Activated naive CD8-positive, alpha-beta T cell treated with anti-CD3 and anti-CD28 coated beads, Interleukin-2, amount 10 ng/mL, durations not matched to agents 7 days and 5 days (primary cell): ENCODE results near the gene KIF25. TPM values are rescaled to one million over a fixed set of nuclear protein-coding genes. Genes with fewer than 3 reads are reported as not detected.

Experiments used
- ATAC-seq: fragments of 150-1000 bp; cut with Tn5 transposase; one replicate; pipeline ENCODE4 v1.10.0; 2021; ENCODE audit warnings: low read depth, moderate library complexity
- POLR2A ChIA-PET: fragments of 350-600 bp; sonication (Branson Sonifier 250); formaldehyde crosslinking; loops from one replicate; lab custom pipeline; 2021; ENCODE audit warnings: antibody characterized with exemption; lab: Charles Lee
- DNase-seq: peaks from one replicate; pipeline ENCODE4 v3.0.0; 2021
- H3K27ac Mint-ChIP-seq: one replicate; pipeline ENCODE4 v1.8.0; 2022; ENCODE audit warnings: mild to moderate bottlenecking, mixed read lengths
- H3K27me3 Mint-ChIP-seq: one replicate; pipeline ENCODE4 v1.8.0; 2022; ENCODE audit warnings: mild to moderate bottlenecking, moderate library complexity, mixed read lengths
- H3K36me3 Mint-ChIP-seq: one replicate; pipeline ENCODE4 v1.8.0; 2021; ENCODE audit warnings: mild to moderate bottlenecking, mixed read lengths
- H3K4me1 Mint-ChIP-seq: one replicate; pipeline ENCODE4 v1.8.0; 2021; ENCODE audit warnings: mixed read lengths
- H3K4me3 Mint-ChIP-seq: one replicate; pipeline ENCODE4 v1.8.0; 2022; ENCODE audit warnings: mild to moderate bottlenecking, moderate library complexity, mixed read lengths
- H3K9me3 Mint-ChIP-seq: one replicate; pipeline ENCODE4 v1.8.0; 2021; ENCODE audit warnings: mixed read lengths
- total RNA-seq, 2 experiments: library from RNA; stranded (reverse); gene quantifications; one replicate each; pipeline ENCODE4 v1.2.3, GENCODE V29; 2021

The KIF25 gene
- total RNA-seq, 2 experiments from 2014 or later: not detected

DNA sequence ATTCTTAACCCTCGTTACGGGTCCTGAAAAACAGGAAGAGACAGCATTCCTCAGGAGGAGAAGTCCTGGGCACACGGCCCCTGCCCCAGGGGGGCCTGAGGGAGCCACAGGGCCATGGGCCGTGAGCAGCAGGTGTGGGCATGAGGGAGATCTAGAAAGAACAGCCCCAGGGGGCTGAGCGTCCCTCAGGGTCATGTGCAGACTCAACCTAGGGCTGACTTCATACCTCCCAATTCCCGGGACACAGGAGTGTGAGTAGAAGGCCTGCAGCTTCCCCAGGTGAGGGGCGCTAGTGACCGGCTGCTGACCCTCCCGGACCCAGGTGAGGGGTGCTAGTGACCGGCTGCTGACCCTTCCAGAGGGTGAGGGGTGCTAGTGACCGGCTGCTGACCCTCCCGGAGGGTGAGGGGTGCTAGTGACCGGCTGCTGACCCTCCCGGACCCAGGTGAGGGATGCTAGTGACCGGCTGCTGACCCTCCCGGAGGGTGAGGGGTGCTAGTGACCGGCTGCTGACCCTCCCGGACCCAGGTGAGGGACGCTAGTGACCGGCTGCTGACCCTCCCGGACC lies 46.5 kb downstream of the KIF25 start:
- POLR2A ChIA-PET: no interaction called here
- H3K9me3 Mint-ChIP-seq: no peaks in the 10 kb centered on the region
- no peak for DNase-seq
- H3K36me3 Mint-ChIP-seq: no peaks in the 10 kb centered on the region
- no peak for ATAC-seq
- no peaks in the 10 kb centered on the region for H3K27me3 Mint-ChIP-seq
- H3K4me1 Mint-ChIP-seq: no peaks in the 10 kb centered on the region
- H3K27ac Mint-ChIP-seq: no peak overlapping the region
- no peak overlapping the region for H3K4me3 Mint-ChIP-seq

- POLR2A ChIA-PET: no interaction called here
- H3K36me3 Mint-ChIP-seq: no peaks in the 10 kb centered on the region
- no peaks in the 10 kb centered on the region for H3K4me1 Mint-ChIP-seq
- H3K9me3 Mint-ChIP-seq: no peaks in the 10 kb centered on the region
- H3K27me3 Mint-ChIP-seq: no peaks in the 10 kb centered on the region
- ATAC-seq (no peak), DNase-seq (no peak)
- H3K27ac Mint-ChIP-seq: no peak overlapping the region
- no peak overlapping the region for H3K4me3 Mint-ChIP-seq
These were observed 47.2 kb downstream of the KIF25 start for GRCh38 chr6:168044521-168045130.

DNA sequence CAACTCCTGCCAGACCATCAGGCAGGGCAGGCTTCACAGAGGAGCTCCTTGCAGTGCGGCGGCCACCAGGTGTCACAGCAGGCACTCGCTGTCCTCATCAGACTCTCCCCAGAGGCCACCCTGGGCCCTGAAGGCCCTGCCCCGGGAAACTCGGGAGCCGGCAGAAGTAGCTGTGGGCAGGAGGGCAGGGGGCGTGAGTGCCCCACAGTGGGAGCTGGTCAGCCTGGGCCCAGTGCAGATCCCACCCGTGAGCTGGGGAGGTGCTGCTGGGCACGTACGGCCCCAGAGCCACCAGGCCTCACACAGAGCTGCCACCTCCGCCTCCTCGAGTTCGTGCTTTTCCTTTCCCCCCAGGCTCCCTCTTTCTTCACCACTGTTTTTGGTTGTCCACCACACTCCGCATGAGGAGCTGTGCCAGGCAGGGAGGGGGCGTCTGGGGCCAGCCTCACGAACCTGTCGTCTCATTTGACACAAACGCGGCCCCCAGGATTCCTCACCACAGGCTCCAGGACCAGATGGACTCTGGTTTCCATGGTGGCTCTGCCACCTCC lies 47.7 kb downstream of the KIF25 start:
- Mint-ChIP-seq H3K27me3 (no peaks in the 10 kb centered on the region), H3K4me3 (no peak overlapping the region), H3K9me3 (no peaks in the 10 kb centered on the region), H3K27ac (no peak overlapping the region), H3K4me1 (no peaks in the 10 kb centered on the region), H3K36me3 (no peaks in the 10 kb centered on the region)
- DNase-seq: no peak
- no peak for ATAC-seq
- POLR2A ChIA-PET: no interaction called here

DNA sequence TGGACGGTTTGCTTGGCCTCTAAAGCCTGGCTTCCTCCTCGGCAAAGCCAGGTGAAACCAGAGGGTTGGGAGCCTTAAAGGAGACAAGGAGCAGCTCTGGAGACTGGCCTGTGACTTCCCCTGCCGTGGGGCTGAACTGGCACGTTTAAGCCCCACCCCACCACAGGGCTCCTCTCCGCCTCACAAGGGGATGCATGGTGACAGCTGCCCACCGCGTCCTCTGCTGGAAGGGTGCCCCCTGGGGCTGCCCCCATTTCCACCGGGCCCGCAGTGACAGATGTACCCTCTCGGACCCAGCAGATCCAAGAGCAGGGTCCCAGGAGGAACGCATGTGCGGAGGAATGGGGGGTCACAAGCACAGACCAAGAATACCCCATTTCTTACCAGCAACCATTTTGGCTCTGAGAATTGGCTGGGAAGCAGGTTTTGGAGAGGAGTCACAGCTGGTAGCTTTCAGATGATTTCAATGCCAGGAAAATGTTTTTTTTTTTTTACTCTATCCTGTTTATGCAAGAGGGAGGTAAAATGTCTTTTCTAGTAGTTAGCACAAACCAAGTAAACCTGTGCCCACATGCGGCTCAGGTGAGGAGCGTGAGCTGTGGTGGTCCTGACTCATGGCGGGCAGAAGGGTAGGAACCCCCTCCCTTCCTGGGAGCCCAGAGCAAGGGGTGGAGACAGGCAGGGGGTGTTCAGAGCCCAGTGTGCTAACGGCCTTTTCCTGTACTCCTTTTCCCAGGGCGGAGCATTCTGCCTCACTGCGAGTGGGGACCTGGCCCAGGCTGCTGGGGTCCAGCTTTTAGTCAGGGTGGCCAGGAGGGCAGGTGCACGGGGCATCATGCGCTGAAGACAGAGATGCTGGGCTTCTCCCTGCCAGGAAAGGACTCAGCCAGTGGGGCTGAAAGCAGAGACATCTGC lies 48.5 kb downstream of the KIF25 start:
- no peak for ATAC-seq
- DNase-seq: no peak
- Mint-ChIP-seq H3K4me1 (no peaks in the 10 kb centered on the region), H3K27me3 (no peaks in the 10 kb centered on the region), H3K36me3 (no peaks in the 10 kb centered on the region), H3K27ac (no peak overlapping the region), H3K9me3 (no peaks in the 10 kb centered on the region), H3K4me3 (no peak overlapping the region)
- POLR2A ChIA-PET: no interaction called here

- Mint-ChIP-seq H3K27ac (no peak overlapping the region), H3K36me3 (no peaks in the 10 kb centered on the region), H3K27me3 (no peaks in the 10 kb centered on the region), H3K9me3 (no peaks in the 10 kb centered on the region), H3K4me1 (no peaks in the 10 kb centered on the region), H3K4me3 (no peak overlapping the region)
- DNase-seq (no peak), ATAC-seq (no peak)
- POLR2A ChIA-PET: no interaction called here
These were observed 49.2 kb downstream of the KIF25 start for GRCh38 chr6:168046696-168047095.

GRCh38 chr6:168047841-168048723 lies 50.6 kb downstream of the KIF25 start:
- Mint-ChIP-seq H3K4me3 (no peak overlapping the region), H3K9me3 (no peaks in the 10 kb centered on the region), H3K27ac (no peak overlapping the region), H3K4me1 (no peaks in the 10 kb centered on the region), H3K36me3 (no peaks in the 10 kb centered on the region), H3K27me3 (no peaks in the 10 kb centered on the region)
- no peak for DNase-seq
- ATAC-seq: no peak
- POLR2A ChIA-PET: no interaction called here

DNA sequence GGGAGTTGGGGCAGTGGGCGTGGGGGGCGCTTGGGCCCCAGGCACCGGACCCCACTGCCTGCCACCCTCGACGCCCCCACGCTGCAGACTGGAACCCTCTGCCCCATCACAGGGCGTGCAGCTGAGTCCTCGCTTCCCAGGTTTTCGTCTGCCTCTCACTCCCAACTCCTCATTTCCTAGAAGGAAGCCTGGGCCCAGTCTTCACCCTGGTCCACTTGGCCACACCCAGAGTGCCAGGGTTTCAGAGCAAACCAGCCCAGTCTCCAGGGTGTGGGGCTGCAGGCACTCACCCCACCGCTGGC lies 51.2 kb downstream of the KIF25 start:
- H3K4me1 Mint-ChIP-seq: no peaks in the 10 kb centered on the region
- no peaks in the 10 kb centered on the region for H3K27me3 Mint-ChIP-seq
- H3K36me3 Mint-ChIP-seq: no peaks in the 10 kb centered on the region
- H3K9me3 Mint-ChIP-seq: no peaks in the 10 kb centered on the region
- ATAC-seq (no peak), DNase-seq (no peak)
- POLR2A ChIA-PET: no interaction called here
- H3K27ac Mint-ChIP-seq: no peak overlapping the region
- H3K4me3 Mint-ChIP-seq: no peak overlapping the region

GRCh38 chr6:168049277-168049676 lies 51.8 kb downstream of the KIF25 start:
- Mint-ChIP-seq H3K9me3 (no peaks in the 10 kb centered on the region), H3K4me3 (no peak overlapping the region), H3K4me1 (no peaks in the 10 kb centered on the region), H3K27ac (no peak overlapping the region), H3K27me3 (no peaks in the 10 kb centered on the region), H3K36me3 (no peaks in the 10 kb centered on the region)
- POLR2A ChIA-PET: no interaction called here
- ATAC-seq (no peak), DNase-seq (no peak)

- ATAC-seq: no peak
- H3K4me3 Mint-ChIP-seq: no peak overlapping the region
- H3K27ac Mint-ChIP-seq: no peak overlapping the region
- no peaks in the 10 kb centered on the region for H3K36me3 Mint-ChIP-seq
- no peaks in the 10 kb centered on the region for H3K9me3 Mint-ChIP-seq
- DNase-seq: no peak
- POLR2A ChIA-PET: no interaction called here
- no peaks in the 10 kb centered on the region for H3K27me3 Mint-ChIP-seq
- H3K4me1 Mint-ChIP-seq: no peaks in the 10 kb centered on the region
These were observed 52.3 kb downstream of the KIF25 start for GRCh38 chr6:168049706-168050224.

GRCh38 chr6:168050225-168050880 lies 52.9 kb downstream of the KIF25 start:
- Mint-ChIP-seq H3K4me1 (no peaks in the 10 kb centered on the region), H3K4me3 (no peak overlapping the region), H3K36me3 (no peaks in the 10 kb centered on the region), H3K9me3 (no peaks in the 10 kb centered on the region), H3K27ac (no peak overlapping the region), H3K27me3 (no peaks in the 10 kb centered on the region)
- no peak for ATAC-seq
- POLR2A ChIA-PET: no interaction called here
- DNase-seq: no peak

DNA sequence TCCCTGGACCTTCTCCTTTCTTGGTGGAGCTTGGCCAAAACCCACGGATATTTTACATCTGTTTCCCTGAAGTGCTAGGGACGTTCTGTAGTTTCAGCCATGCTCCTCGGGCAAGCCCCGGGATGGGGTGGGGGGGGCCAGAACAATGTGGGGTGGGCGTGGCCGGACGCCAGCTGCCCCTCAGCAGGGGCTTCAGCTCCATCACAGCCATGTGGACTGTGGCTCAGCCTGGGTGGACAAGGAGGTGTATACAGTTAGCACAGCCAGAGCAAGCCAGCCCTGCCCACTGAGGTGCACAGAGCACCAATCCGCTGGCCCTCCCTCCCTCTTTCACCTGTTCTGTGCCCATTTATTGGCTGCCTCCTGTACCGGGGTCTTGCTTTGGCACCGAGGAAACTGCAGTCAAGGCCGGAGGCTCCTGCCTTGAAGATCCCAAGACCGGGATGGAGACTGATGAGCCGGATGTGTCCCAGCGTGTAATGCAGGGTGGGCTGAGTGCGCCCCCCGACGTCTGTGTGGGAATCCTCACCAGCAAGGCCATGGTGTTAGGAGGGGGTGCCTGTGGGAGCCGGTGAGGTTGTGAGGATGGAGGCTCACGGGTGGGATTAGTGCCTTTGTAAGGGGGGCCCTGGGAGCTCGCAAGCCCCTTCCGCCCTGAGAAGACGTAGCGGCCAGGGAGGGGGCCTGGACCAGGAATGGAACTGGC lies 53.6 kb downstream of the KIF25 start:
- Mint-ChIP-seq H3K27ac (no peak overlapping the region), H3K9me3 (no peaks in the 10 kb centered on the region), H3K27me3 (no peaks in the 10 kb centered on the region), H3K4me3 (no peak overlapping the region), H3K4me1 (no peaks in the 10 kb centered on the region), H3K36me3 (no peaks in the 10 kb centered on the region)
- ATAC-seq (no peak), DNase-seq (no peak)
- POLR2A ChIA-PET: no interaction called here

GRCh38 chr6:168051648-168052047 lies 54.2 kb downstream of the KIF25 start:
- Mint-ChIP-seq H3K27me3 (no peaks in the 10 kb centered on the region), H3K9me3 (no peaks in the 10 kb centered on the region), H3K4me3 (no peak overlapping the region), H3K27ac (no peak overlapping the region), H3K4me1 (no peaks in the 10 kb centered on the region), H3K36me3 (no peaks in the 10 kb centered on the region)
- DNase-seq (no peak), ATAC-seq (no peak)
- POLR2A ChIA-PET: no interaction called here
